ENCODE data around the gene DPP4.

- TF ChIP-seq CTCF (IDR thresholded peaks at IDR 0.05; ENCODE audit: borderline replicate concordance, extremely low read depth, low read length, poor library complexity, severe bottlenecking) = no peak
- no peak for TF ChIP-seq EZH2 (IDR thresholded peaks at IDR 0.05; ENCODE audit: borderline replicate concordance, low read depth, low read length, severe bottlenecking)
Observed at GRCh38 chr2:161991991-161992390, 82.0 kb downstream of the DPP4 start.

All from DND-41 (cell line).